NCI-H1694 (cell line): ENCODE measurements around the gene REEP2.

Experiments
- DNase-seq: peaks from one replicate; lab custom pipeline; 2025; lab: John Stamatoyannopoulos, UW

REEP2 gene

GRCh38 chr5:138448481-138449398 is 9.9 kb downstream of the REEP2 start:
- DNase-seq = peak; percentile 44

GRCh38 chr5:138449501-138450239 is 10.8 kb downstream of the REEP2 start:
- peak; percentile 58 for DNase-seq

- DNase-seq = no peak
These were observed 12.1 kb downstream of the REEP2 start for GRCh38 chr5:138450971-138451370.

GRCh38 chr5:138452720-138453119 is 13.9 kb downstream of the REEP2 start:
- DNase-seq = no peak

- DNase-seq = no peak
These were observed 14.7 kb downstream of the REEP2 start for GRCh38 chr5:138453590-138453989.

- no peak for DNase-seq
These were observed 15.3 kb downstream of the REEP2 start for GRCh38 chr5:138454121-138454520.

GRCh38 chr5:138455232-138455930 is 16.5 kb downstream of the REEP2 start:
- DNase-seq = no peak

GRCh38 chr5:138457531-138458275 is 18.8 kb downstream of the REEP2 start:
- no peak for DNase-seq

GRCh38 chr5:138458384-138458783 is 19.5 kb downstream of the REEP2 start:
- DNase-seq = no peak

- no peak for DNase-seq
These were observed 20.0 kb downstream of the REEP2 start for GRCh38 chr5:138458856-138459255.

GRCh38 chr5:138459311-138459933 is 20.6 kb downstream of the REEP2 start:
- DNase-seq = no peak

- no peak for DNase-seq
These were observed 21.3 kb downstream of the REEP2 start for GRCh38 chr5:138460032-138460693.

GRCh38 chr5:138461343-138462125 is 22.7 kb downstream of the REEP2 start:
- DNase-seq = no peak

- DNase-seq = peak; percentile 43
These were observed 24.7 kb downstream of the REEP2 start for GRCh38 chr5:138463419-138464007.

- peak; percentile 75 for DNase-seq
These were observed 25.1 kb downstream of the REEP2 start for GRCh38 chr5:138464008-138464387.

- DNase-seq = peak; percentile 94
These were observed 25.8 kb downstream of the REEP2 start for GRCh38 chr5:138464388-138465260.

GRCh38 chr5:138465261-138466124 is 26.6 kb downstream of the REEP2 start, which contains the start of gene EGR1:
Gene EGR1 (plus strand): TSS chr5:138465479. CDS start chr5:138465762, 283 bp downstream.
- peak; percentile 74 for DNase-seq
